ENCODE results near the gene TXNRD3.

Gene TXNRD3

DNA sequence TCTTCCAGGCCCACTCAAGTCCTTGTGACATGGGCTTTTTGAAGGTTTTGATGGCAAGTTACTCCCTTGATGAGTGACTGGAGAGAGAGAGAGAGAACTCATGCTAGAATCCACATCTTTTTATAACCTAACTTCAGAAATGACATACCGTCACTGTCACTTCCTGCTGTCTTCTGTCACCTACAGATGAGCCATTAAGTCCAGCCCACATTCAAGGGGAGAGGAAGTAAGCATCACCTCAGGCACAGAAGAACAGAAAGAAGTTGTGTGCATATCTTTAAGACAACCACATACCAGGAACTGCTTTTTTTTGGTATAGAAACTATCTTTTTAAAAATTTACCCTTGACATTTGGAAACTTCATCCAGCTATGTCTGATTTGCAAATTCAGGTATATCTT is 16.6 kb upstream of the TXNRD3 start:
- DNase-seq = no peak

DNA sequence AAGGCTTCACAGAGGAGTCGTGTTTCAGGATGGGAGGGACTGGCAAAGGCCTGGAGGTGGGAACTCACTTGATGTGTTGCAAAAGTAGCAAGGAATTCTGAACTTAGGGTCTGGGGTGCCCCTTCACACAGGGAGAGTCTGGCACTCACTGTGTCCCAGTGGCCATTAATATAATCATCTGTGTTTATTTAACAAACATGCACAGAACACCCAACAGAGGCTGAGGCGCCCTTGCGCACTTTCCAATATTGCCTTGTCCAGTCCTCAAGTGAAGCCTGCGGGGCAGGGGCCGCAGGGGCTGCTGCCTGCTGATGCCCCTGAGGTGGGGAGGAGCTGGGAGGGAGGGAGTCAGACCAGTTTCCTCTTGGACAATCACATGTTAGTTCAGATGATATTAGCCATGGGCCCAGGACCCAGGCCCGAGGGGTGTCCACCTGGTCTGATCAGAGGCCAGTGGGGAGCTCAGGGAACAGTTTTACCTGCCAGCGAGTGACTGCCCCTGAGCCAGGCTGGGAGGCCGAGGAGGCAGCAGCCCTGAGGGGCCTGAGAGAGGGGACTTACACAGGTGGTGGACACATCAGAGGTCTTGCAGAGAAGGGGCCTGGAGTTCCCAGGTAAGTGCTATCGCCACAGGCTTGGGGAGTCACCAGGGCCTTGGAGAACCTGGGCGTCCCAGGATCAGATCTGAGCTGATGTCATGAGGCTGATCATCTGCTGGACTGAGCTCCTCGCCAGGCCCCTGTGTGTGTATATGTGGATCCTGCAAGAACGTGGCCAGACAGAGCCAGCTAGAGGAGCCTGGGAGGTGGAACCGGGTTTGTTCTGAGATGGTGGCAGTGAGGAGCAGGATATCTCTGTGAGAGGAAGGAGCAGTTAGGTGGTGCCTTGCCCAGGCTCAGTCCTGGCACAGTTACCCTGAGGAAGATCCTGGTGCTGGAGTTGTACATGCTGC is 13.8 kb upstream of the TXNRD3 start:
- no peak for DNase-seq

DNA sequence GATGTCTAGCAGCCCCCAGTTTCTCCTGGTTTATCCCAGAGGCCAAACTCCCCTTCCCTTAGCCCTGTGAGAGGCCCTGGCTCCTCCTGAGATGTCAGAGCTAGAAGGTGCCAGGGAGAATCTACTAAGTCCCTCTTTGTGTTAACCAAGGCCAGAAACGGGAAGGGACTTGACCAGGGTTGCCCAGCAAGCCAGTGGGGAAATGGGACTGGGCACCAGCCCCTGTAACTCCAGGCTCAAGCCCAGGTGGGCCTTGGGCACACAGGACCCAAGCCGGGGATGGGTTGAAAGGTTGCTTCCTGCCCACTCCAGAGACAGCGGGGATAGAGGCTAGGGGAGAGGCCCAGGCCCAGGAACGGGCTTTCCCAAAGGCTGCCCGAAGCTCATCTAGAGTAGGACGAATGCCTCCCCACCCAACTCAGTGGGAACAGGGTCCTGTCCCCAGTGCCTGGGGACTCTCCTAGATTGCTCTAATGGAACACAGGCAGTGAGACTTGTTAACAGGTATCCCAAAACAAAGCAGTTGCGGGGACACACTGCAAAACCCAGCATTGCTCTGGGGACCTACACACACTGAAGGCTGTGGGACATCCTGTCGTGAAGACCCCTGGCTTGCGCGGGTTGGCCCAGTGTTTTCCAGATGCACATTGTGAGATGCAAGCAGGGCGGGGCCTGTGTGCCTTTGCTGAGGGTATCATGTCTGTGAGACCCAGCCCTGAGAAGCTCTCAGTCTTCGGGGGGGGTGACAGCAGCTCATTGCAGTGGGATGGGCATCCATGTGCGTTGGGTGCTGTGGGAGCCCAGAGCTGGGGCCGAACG is 12.9 kb upstream of the TXNRD3 start:
- DNase-seq = no peak

DNA sequence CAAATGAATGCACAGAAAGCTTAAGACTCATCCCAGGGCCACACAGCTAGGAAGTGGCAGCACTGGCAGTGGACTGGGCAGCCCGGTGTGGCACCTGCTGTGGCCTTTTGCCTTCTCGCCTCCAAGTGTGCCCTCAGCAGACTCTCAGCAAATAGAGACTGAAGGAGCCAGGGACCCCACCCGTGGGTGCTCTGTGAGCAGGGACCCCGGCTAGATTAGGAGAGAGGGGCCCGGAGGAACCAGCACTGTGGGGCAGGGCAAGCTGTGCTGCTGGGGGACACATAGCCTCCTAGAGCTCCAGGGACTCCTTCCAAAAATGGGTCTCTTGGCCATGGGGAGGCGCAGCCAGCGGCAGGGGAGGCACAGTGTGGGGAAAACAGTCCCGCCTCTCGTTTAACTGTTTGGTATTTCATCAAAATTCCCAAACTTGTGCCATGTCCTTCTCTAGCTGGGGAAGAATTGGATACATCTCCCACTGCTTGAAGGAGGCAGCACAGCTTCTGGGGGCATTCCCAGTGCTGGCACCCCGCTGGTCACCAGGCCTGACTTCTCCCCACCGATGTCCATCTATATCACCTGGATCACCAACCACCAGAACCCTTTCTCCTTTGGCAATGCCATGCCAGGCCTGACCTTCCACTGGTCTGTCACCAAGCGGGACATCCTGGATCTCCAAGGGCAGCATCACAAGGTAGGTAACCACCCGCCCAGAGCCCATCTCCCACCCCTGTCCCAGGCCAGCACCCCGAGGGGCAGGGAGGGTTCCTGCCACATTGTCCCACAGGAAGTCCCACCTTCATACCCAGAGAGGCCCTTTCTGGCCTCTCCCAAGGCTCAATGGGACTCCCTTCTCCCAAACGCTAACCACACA is 12.0 kb upstream of the TXNRD3 start:
- DNase-seq = no peak

DNA sequence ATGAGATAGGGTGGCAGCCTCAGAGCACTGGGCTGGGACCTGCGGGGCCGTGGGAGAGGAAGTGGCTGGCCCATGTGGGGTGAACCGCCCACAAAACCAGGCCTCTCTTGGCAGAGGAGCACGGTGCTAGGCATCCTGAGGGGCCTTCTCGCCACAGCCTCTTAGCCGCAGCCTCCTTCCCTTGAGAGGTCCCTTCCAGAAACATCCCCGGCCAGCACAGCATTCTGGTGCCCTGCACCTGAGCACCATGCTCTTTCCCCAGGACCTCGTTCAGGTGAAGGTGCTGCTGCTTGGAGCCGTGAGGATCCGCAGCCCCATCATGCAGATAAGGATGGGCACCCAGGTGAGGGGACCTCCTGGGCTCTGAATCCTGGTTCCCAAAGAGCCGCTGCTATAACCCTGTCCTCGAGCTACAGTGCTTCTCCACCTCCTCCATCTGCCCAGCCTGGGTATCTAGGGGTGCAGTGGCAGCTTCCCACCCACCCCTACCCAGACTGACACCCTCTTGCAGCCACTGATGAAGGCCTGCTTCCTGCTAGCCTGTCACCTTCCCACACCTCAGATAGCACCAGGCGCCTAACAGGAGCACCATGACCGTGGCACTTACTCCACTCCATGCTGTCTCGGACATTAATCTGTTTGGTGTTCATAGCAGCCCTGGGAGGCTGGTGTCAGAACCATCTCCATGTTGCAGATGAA is 11.2 kb upstream of the TXNRD3 start:
- DNase-seq = no peak

DNA sequence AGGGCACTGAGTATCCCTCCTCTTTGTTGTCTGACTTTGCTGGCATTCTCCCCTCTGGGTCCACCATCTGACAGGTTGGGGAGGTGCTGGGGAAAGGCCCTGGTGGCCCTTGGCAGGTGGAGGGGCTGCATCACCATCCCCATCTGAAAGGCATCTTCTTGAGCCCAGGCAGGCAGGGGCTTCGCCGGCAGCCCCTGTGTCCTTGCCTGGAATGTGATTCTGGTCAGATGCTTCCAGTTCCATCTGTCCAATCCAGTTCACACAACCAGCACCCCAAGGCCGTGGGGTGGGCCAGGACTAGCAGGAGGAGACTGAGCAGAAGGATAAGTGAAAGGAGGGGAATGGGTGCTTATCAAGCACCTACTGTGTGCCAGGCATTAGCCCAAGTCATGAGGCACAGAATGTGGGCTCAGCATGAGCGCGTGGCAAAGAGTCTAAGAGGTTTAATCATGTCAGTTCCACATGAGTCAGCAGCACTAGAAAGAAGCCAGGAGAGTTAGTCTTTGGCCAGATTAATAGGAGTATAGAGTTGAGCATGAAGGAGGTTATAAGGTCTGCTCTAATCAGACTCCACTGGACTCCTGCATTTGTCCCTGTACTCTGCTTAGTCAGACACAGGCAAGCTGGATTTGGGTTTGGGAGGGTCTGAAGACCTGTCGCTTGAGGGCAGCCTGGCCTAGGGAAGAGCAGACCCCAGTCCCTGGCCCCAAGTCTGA is 10.5 kb upstream of the TXNRD3 start:
- no peak for DNase-seq

DNA sequence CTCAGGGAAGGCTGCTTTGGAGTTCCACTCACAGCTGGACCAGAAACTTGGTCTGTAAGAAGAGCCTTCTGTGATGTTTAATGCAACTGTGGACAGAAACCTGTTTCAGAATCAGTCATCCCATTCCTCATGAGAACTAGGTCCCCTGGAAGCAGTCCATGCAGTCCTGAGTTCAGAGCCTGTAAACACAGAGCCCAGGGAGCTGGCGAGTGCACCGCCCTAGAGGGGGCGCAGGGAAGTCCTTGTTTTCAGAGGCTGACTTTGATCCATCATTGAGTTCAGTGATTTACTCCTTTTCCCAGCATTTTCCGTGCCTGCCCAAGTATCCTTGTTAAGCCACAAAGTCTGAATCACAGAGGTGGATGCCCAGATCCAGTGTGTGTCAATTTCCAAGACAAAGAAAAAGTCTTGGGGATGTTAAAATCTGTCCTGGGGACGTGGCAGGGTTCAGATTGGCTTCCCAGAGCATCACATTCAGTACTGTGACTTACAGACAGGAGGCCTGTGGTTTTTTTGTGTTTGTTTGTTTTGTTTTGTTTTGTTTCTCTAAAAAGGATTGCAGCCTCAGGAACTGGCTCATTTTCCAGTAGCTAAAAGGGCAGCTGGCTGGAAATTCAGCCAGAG is 9.8 kb upstream of the TXNRD3 start:
- DNase-seq = no peak

DNA sequence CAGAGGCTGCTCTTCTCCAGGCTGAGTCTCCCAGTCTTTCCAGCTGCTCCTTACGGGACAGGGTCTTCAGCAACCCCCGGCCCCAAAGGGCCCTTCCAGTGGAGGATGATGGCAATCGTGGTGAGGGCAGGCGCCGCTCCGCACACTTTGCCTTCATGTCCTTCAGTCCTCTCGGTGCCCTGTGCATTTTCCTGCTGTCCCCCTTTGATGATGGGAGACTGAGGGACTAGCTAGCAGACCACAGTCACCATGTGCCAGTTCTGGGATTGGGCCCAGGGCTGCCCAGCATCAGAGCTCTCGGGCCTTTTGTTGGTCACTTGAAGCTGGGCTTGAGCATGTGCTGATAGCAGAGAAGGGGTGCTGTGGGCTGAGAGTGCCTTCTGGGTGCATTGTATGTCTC is 8.8 kb upstream of the TXNRD3 start:
- DNase-seq = no peak

DNA sequence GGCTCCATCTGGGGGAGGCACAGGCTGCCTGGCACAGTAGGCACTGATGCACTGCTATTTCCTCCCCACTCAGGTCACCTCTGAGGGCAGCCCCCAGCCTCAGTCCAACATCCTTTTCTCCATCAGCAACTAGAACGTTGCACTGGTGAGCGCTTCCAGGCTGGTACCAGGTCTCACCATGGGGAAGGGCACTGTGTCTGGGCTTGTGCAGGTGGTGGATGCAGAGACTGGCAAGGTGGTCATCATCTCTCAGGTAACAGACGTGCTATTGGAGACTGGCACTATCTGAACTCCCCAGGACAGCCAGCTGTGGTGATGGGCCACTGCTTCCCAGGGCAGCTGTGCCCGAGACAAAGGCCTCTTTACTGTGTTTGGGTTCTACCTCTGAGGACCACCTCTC is 8.3 kb upstream of the TXNRD3 start:
- no peak for DNase-seq

DNA sequence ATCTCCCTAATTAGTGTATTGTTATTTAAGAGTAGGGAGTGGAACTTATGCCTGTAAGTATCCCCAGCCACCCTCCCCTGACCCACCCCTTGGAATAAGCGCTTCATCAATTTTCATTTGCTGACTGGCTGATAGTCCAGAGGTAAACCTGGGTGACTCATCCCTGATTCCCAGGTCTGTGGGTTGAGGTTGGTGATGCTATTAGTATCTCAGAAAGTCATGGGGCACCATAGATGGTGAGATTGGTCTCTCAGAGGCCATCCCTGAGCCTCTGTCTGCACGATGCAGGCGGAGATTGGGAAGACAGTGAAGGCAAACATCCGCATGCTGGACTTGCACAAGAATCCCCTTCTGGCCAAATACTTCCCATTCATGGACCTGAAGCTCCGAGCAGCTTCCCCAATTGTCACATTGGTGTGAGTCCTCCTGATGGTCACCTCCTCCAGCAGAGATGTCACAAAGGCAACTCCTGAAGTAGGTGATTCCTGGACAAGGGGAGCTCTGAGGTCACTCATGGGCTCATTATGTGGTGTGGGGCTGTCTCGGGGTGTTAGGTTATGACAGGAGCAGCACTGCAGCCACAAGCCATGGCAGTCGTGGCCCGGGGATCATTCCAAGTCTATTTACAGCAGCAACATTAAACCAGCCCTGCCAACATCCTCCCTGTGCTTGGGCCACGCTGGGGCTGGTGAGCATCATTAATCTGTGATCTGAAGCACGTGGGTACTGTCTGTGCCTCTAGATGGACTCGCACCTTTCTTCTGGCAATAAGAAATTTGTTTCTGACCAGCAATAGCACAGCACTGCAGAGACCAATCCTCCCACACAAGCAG is 6.8 kb upstream of the TXNRD3 start:
- DNase-seq = no peak

DNA sequence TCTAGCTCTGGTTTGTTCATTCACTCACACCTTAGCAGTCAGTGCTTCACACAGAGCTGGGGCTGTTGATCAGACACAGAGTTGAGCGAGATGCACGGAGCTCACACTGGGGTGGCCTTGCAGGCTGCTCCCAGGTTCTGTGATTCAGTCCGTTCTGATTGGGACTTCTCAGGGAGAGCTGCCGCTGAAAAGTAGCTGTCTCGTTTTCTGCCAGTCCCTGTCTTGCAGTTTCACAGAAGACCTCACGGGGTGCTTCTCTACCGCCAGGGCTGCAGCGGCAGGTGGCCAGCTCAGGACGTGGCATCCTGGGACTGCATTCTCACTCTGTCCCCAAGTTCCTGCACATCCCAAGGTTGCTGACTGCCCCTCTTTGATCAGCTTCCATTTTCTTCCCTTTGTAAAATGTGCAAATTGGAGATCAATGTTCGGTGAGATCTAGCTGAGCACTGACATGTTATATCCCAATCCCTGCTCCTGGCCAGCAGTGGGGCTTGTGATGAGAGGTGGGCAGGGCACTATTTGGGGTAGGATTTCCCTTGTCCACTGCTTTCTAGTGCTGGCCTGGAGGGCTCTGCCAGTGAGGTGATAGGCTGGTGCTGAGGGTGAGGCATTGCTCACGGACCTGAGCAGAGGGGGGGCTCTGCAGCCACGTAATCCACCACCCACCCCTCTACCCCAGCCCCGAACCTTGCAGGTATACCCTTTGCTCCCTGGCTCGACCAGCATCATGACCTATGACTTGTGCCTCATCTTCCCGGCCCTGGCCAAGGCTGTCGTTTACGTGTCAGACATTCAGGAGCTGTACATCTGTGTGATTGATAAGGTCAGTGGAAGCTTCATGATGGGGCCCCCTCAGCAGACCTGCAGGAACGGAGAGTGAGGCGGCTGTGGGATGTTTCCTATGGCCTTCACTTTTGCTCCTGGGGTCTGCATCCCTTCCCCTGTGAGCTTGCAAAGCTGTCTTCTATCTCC is 5.3 kb upstream of the TXNRD3 start:
- DNase-seq = no peak

DNA sequence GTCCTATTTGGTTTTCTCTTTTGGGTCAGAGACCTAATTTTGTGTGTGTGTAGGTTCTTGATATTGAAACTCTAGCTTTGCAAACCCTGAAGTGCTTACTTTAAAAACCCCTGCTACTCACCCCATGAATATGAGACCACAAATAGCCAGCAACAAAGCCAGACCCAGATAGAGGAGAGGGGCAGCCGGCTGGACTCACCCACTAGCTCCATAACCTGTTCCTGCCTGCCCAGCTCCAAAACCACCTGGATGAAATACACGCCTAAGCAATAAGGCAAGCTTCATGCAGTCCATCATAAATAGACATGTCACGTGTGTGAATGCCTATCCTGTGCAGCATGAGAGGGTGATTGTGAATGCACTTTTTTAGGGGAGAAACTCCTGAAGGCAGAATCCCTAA is 3.7 kb upstream of the TXNRD3 start:
- DNase-seq = no peak

DNA sequence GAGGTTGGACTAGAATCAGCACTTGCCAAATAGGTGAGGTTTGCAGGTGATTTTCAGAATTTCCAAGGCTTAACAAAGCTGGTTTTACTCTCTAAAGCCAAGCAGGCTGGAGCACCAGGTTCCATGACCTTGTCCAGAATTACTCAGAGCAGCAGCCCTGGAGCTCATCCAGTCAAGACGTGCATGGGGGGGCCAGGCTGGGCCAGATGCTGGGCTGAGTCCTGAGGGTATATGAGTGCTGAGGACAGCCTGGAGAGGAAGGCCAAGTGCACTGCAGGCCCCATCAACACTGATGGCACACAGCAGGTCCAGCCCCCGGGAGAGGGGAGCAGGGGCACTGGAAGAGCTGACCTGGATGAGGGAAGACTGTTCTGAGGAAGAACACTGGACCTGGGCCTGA is 3.0 kb upstream of the TXNRD3 start:
- DNase-seq = no peak

DNA sequence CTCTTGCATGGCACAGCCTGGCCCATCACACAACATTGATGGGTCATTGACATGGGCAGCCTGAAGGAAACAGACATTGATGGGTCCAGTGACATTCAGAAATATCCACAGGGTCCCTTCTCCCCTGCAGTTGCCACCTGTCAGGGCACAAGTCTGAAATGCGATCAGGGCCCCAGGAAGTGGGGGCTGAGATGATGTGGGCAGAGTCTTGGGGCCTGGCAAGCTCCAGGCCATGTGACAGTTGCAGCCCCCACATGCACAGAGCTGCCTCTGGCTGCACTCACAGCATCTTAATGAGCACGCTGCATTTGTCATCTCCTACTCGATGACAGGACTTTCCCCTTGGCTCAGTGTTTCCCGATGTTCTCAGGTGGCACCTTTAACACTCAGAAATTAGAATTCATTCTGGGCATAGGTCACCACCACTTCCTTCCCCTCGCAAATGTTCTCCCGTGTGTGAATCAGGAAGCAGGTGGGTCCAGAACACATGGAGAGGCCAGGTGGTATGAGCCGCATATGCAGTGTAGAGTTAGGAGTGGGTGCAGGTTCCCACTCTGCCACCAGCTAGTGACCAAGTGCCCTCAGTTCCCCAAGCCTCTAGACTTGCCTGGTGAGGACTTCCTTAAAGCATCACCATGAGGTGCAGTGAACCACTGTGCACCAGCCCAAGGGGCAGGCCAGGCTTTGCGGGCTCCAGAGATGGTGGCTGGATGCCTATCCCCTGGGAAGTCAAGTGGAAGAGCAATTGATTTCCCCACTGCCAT is 1.6 kb upstream of the TXNRD3 start:
- no peak for DNase-seq

DNA sequence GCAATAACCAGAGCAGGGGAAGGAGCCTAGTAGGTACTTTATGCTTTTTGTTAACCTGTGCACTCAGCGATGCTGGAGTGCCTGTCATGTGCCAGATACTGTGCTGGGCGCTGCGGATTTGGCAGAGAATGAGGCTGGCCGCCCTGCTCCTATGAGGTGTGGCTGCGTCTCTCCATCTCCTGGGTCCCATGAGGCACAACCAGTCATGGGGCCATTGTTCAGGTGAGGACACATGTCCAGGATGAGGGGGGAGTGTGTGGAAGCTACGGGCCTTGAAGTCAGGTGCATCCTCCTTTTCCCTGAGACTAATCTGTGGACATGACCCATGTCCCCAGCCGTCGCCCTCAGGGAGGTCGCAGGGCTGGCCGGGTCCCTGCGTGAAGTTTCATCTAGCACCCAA is 963 bp upstream of the TXNRD3 start:
- no peak for DNase-seq

DNA sequence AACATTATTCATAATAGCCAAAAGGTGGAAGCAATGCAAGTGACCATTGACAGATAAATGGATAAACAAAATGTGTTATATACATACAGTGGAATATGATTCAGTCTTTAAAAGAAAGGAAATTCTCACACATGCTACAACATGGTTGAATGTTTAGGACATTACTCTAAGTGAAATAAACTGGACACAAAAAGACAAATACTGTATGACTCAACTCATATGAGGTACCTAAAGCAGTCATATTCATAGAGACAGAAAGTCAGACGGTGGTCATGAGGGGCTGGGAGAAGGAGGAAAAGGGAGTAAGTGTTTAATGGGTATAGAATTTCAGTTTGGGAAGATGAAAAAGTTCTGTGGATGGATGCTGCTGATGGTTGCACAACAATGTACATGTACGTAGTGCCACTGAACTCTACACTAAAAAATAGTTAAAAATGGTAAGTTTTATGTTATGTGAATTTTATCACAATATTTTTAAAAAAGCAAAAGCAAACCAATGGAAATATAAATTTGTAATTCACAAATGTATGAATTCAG is 5.3 kb downstream of the TXNRD3 start:
- DNase-seq = no peak

DNA sequence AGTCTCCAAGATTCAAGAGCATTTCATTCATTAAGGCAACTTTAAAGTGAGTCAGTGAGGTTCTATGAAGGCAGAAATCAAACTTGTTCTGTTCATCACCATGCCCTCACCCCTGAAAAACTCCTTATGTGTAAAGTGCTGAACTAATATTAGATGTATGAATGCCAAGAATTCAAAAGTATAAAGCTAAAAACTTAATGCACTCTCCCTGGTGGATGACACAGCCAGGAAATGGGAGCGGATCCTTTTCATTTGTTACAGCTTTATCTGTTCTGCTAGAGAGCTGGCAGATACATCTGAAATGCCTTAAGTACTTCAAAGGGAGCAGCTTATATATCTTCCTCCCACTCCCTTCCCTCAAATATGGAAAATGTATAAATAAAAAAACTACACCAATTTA is 8.2 kb downstream of the TXNRD3 start:
- no peak for DNase-seq

DNA sequence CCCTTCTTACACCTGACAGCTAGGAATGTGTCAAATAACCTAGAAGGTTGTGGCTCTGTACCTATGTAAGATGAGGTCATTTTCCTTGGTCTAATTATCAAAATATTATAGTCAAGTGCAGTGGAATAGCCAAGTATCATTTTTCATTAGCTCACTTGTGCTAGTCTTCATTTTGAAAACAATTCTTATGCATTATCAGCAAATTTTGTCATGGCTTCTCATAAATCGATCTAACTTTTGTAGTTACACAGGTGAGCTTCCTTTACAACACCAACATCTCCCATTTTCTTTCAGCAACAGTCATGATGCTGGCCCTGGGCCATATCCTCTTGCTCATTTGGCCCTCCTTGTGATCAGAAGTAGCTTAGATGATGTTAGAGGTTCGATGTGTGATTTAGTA is 10.3 kb downstream of the TXNRD3 start:
- no peak for DNase-seq

All from CD4-positive, alpha-beta T cell treated with Interferon gamma for 1 hour (primary cell).